HAP-1 (cell line): ENCODE measurements around the gene LIMS3.
"Not testable (repeated sequence)": the region's sequence is repeated elsewhere in the genome, so short reads cannot be mapped to it uniquely, and the experiment has no call there.

Experiments used
- DNase-seq, 2 experiments: peaks; one replicate each; pipeline ENCODE4 v3.0.0-alpha.2; 2016 to 2020; ENCODE audit warnings: low spot score in 2 of 2
- H3K27me3 ChIP-seq: fragments of 250-450 bp; sonication (Bioruptor Pico); 2 replicates; pipeline ENCODE4 v1.5.1; 2020; ENCODE audit warnings: low read depth, mild to moderate bottlenecking, moderate library complexity
- H3K36me3 ChIP-seq: fragments of 250-450 bp; sonication (Bioruptor Pico); replicated peaks from 2 replicates; pipeline ENCODE4 v1.5.1; 2020; ENCODE audit warnings: mild to moderate bottlenecking
- H3K4me1 ChIP-seq: fragments of 250-450 bp; sonication (Bioruptor Pico); 2 replicates; pipeline ENCODE4 v1.5.1; 2020; ENCODE audit warnings: mild to moderate bottlenecking
- H3K4me3 ChIP-seq: fragments of 250-450 bp; sonication (Bioruptor Pico); 2 replicates; pipeline ENCODE4 v1.5.1; 2020; ENCODE audit warnings: mild to moderate bottlenecking, moderate library complexity
- H3K9me3 ChIP-seq: fragments of 250-450 bp; sonication (Bioruptor Pico); 2 replicates; pipeline ENCODE4 v1.5.1; 2020; ENCODE audit warnings: mild to moderate bottlenecking, moderate library complexity
- in situ Hi-C: fragments of 300-500 bp; cut with MboI; formaldehyde crosslinking; loops from 3 replicates; pipeline ENCODE4 v1.14.3; 2020; ENCODE audit warnings: low sequenced_read_pairs, inconsistent platforms, mixed read lengths

LIMS3 gene

GRCh38 chr2:109950146-109950843 is 51.8 kb downstream of the LIMS3 start:
- DNase-seq, H3K27me3 ChIP-seq, H3K36me3 ChIP-seq, in situ Hi-C loops, H3K4me1 ChIP-seq, H3K4me3 ChIP-seq, H3K9me3 ChIP-seq: not testable (repeated sequence)

- H3K36me3 ChIP-seq, in situ Hi-C loops, H3K4me3 ChIP-seq, H3K27me3 ChIP-seq, DNase-seq, H3K9me3 ChIP-seq, H3K4me1 ChIP-seq: not testable (repeated sequence)
Observed at GRCh38 chr2:109963942-109964341, 65.5 kb downstream of the LIMS3 start.

- H3K9me3 ChIP-seq, H3K36me3 ChIP-seq, H3K4me1 ChIP-seq, H3K4me3 ChIP-seq, DNase-seq, in situ Hi-C loops, H3K27me3 ChIP-seq: not testable (repeated sequence)
Observed at GRCh38 chr2:109965482-109965881, 67.0 kb downstream of the LIMS3 start.

GRCh38 chr2:109966107-109966736 is 67.7 kb downstream of the LIMS3 start:
- DNase-seq, H3K27me3 ChIP-seq, H3K4me3 ChIP-seq, H3K9me3 ChIP-seq, in situ Hi-C loops, H3K36me3 ChIP-seq, H3K4me1 ChIP-seq: not testable (repeated sequence)

- in situ Hi-C loops, DNase-seq: not testable (repeated sequence)
Observed at GRCh38 chr2:109966858-109967257, 68.4 kb downstream of the LIMS3 start.

GRCh38 chr2:109969864-109970263 is 71.4 kb downstream of the LIMS3 start:
- H3K4me1 ChIP-seq, H3K27me3 ChIP-seq, DNase-seq, H3K9me3 ChIP-seq, in situ Hi-C loops, H3K4me3 ChIP-seq, H3K36me3 ChIP-seq: not testable (repeated sequence)

More at GRCh38 chr2:109966858-109967257, 68.4 kb downstream of the LIMS3 start:
- not testable (repeated sequence) for H3K27me3 ChIP-seq, H3K9me3 ChIP-seq, H3K4me1 ChIP-seq, H3K36me3 ChIP-seq, H3K4me3 ChIP-seq

GRCh38 chr2:109971710-109972109 is 73.2 kb downstream of the LIMS3 start:
- H3K4me3 ChIP-seq, DNase-seq, in situ Hi-C loops, H3K27me3 ChIP-seq, H3K9me3 ChIP-seq, H3K36me3 ChIP-seq, H3K4me1 ChIP-seq: not testable (repeated sequence)
